ENCODE data around the gene CDS2.

The CDS2 gene

DNA sequence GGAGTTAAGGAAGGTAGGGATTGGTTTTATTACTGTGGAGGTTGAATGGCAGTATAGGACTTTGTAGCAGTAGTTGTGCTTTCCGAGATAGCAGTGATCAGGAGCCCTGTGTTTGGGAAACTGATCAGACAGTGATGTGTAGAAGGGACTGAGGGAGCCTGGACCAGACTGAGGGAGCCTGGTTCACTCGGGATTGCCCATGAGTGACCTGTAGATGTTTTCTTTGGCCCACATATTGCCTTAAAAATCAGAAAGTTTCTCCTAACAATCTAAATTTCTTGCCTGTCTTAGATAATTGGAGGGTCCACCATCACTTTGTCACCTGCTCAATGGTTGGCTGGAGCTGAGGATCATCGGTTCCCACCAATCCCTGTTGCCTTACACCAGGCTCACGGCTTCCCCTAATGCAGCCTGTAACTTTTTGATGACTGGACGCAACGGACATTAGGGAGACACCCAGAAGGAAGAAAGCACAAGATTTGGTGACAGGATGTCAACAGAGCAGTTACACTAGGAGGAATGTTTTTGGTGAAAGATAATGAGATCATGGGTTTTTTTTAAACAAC lies 1.1 kb downstream of the CDS2 start:
- H3K4me3 ChIP-seq (replicated peaks in 1 of 2; ENCODE audit: low read depth in 2 of 2, low read length in 2 of 2): peak overlapping the region; percentile 82 to 84
- DNase-seq (ENCODE audit: low read depth in 2 of 2): peak in 1 of 2 donors; percentile 24
- TF ChIP-seq, protein P1, sequence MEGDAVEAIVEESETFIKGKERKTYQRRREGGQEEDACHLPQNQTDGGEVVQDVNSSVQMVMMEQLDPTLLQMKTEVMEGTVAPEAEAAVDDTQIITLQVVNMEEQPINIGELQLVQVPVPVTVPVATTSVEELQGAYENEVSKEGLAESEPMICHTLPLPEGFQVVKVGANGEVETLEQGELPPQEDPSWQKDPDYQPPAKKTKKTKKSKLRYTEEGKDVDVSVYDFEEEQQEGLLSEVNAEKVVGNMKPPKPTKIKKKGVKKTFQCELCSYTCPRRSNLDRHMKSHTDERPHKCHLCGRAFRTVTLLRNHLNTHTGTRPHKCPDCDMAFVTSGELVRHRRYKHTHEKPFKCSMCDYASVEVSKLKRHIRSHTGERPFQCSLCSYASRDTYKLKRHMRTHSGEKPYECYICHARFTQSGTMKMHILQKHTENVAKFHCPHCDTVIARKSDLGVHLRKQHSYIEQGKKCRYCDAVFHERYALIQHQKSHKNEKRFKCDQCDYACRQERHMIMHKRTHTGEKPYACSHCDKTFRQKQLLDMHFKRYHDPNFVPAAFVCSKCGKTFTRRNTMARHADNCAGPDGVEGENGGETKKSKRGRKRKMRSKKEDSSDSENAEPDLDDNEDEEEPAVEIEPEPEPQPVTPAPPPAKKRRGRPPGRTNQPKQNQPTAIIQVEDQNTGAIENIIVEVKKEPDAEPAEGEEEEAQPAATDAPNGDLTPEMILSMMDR (IDR thresholded peaks at IDR 0.05; ENCODE audit: low read depth, low read length): no peak

DNA sequence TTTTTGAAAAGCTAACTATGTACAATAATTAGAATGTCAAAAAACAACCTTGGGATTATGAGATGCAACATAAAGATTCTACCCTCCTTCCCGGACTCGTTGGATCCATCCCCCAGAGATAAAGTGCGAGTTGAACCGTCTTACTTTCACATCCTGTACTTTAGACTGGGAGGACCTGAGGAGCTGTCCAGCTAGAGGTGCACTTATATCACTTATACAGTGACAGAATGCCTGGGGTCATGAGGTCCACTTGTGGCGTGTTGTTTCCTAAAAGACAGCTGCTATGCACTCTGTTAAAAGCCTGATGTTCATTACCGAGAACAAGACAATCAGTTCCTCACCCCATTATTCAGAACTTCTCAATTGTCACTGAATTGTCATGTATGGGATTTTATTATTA lies 2.1 kb downstream of the CDS2 start:
- no peak for DNase-seq (ENCODE audit: low read depth in 2 of 2)
- TF ChIP-seq, protein P1 (IDR thresholded peaks at IDR 0.05; ENCODE audit: low read depth, low read length): no peak
- no peak overlapping the region for H3K4me3 ChIP-seq (replicated peaks in 1 of 2; ENCODE audit: low read depth in 2 of 2, low read length in 2 of 2)

DNA sequence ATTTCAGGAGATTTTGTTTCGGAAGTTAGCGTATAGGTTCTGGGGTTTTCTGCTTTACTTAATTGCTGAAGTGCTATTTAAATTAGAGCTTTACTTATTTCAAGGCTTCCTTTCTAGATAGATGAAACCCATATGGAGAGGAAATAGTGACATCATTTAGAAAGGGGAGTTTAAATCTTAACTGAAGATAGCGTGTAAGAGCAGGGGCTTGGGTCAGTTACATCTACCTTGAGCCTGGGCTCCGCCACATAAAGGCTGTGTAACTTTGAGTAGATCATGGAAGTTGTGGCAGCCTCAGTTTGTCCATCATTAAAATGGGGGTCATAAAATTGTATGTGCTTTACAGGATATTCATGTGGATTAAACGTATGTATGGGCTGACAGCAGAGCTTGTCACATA lies 4.7 kb downstream of the CDS2 start:
- no peak for DNase-seq (ENCODE audit: low read depth in 2 of 2)
- no peak overlapping the region for H3K4me3 ChIP-seq (replicated peaks in 1 of 2; ENCODE audit: low read depth in 2 of 2, low read length in 2 of 2)
- TF ChIP-seq, protein P1 (IDR thresholded peaks at IDR 0.05; ENCODE audit: low read depth, low read length): no peak

DNA sequence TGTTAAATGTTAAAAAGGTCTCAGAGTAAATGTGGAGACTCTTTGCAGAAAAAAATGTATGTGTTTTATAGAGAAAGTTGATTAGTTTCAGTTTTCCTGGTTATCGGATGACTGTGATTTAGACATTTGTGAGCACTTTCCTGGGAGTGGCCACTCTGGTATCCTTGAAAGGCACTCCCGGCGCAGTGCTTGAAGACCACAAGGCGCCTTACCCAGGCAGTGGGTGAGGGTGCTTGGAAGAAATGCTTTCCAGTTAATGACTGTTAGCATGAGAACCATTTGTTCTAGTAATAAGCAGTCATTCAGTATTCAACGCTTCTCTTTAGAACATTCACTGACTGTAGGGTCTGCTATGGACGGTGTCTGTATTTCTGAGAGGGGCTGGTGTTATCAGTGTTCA lies 7.2 kb downstream of the CDS2 start:
- no peak for DNase-seq (ENCODE audit: low read depth in 2 of 2)
- H3K4me3 ChIP-seq (replicated peaks in 1 of 2; ENCODE audit: low read depth in 2 of 2, low read length in 2 of 2): no peak overlapping the region
- TF ChIP-seq, protein P1 (IDR thresholded peaks at IDR 0.05; ENCODE audit: low read depth, low read length): no peak

DNA sequence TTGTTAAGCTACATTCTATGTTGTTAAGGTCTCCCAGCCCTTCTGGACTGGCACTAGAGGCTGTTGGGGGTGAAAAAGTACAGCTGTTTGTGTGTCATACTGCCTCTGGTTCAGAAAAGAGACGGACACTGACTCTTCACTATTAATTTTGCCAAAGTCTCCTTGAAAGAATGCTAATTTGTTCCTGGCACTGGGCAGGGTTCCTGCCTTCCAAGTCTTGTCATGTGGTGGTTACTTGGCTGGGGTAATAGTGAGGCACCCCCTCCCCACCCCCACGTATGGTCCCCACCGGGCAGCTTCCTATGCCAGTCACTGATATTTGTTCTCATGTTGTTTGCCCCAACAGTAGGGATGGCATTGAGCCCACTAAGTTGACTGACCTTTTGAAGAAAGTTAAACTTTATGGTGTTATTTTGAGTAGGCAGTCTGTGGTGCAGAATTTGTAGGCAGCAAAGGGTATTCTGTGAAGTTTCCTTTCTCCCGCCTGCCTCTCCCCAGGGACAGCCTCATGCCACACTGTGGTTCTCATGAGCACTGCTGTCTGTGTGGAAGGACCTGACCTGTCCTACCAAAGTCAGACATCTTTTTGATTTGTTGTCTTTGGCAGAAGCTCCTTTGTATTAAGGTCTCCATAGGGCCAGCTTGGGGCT lies 8.7 kb downstream of the CDS2 start:
- no peak for DNase-seq (ENCODE audit: low read depth in 2 of 2)
- TF ChIP-seq, protein P1 (IDR thresholded peaks at IDR 0.05; ENCODE audit: low read depth, low read length): no peak
- H3K4me3 ChIP-seq (replicated peaks in 1 of 2; ENCODE audit: low read depth in 2 of 2, low read length in 2 of 2): no peak overlapping the region

DNA sequence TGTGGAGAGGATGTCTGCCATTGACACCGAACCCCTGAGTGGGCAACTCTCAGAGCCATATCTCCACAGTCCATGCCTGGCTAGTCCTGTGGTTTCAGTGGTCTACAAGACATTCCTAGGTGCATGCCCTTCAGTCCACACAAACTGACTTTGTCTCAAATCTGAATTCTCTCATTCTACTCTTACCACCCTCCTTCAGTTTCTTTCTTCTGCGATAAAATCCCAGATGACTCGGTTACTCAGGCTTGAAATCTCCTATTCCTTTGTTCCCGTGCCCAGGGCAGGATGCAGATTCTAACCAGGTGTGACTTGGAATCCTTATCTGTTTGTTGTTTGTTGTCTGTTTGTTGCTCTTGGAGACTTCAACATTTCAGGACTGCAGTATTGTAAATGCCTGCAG lies 9.3 kb downstream of the CDS2 start:
- no peak for DNase-seq (ENCODE audit: low read depth in 2 of 2)
- no peak overlapping the region for H3K4me3 ChIP-seq (replicated peaks in 1 of 2; ENCODE audit: low read depth in 2 of 2, low read length in 2 of 2)
- TF ChIP-seq, protein P1 (IDR thresholded peaks at IDR 0.05; ENCODE audit: low read depth, low read length): no peak

DNA sequence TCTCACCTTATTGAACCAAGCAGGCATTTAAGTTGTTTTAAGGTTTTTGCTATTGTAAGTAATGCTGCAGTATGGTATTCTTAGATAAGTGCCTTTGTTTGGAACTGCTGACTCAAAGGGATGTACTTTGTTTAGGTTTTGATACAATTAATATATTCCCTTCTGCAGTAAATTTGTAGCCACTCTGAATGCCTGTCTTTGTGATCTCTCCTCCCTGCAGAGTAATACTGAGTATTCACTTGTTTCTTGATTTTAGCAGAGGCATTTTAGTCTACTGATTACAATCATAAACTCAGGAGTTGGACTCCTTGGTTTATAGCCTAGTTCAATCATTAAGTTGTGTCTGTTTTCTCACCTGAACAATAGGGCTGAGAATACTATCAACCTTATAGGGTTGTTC lies 13.4 kb downstream of the CDS2 start:
- TF ChIP-seq, protein P1 (IDR thresholded peaks at IDR 0.05; ENCODE audit: low read depth, low read length): no peak
- no peak overlapping the region for H3K4me3 ChIP-seq (replicated peaks in 1 of 2; ENCODE audit: low read depth in 2 of 2, low read length in 2 of 2)
- DNase-seq (ENCODE audit: low read depth in 2 of 2): no peak
